Cardiac septum (tissue), 1 donor: ENCODE results near the gene BCL2. TPM values are rescaled to one million over a fixed set of nuclear protein-coding genes. Genes with fewer than 3 reads are reported as not detected.

Experiments used
- DNase-seq: peaks from one replicate; pipeline ENCODE4 v3.0.0-alpha.2; 2020; ENCODE audit warnings: low spot score
- intact Hi-C: fragments of 100-400 bp; cut with DNase I; formaldehyde crosslinking; loops from one replicate; pipeline ENCODE4 v1.14.0; 2022
- total RNA-seq: library from RNA; stranded (reverse); fragmentation: NEBNext Ultra II Directional; extraction: Animal tissue kit (Norgen Biotek cat#: 25700); gene quantifications from one replicate; pipeline ENCODE4 v1.2.1, GENCODE V29; 2021
- donor health status: DM: no; HTN: no; CAD: no.

Gene BCL2
- total RNA-seq, 1 donor from 2014 or later, result 25.9 TPM

DNA sequence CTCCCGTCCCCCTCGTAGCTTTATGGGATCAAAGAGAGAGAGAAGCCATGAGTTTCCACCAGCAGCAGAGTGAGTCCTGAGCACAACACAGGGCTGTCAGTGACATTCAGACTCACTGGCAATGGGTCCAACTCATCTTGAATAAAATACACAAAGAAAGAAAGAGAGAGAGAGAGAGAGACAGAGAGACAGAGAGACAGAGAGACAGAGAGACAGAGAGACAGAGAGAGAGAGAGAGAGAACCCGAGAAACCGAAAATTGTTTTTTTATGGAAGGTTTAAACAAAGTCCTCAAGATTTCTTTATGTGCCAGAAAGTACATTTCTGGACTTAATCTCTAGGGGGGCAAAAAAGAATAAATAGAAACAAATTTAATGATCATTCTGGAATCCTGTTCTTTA is 11.5 kb upstream of the BCL2 start:
- DNase-seq, result no peak
- intact Hi-C loops, result no loop called here

DNA sequence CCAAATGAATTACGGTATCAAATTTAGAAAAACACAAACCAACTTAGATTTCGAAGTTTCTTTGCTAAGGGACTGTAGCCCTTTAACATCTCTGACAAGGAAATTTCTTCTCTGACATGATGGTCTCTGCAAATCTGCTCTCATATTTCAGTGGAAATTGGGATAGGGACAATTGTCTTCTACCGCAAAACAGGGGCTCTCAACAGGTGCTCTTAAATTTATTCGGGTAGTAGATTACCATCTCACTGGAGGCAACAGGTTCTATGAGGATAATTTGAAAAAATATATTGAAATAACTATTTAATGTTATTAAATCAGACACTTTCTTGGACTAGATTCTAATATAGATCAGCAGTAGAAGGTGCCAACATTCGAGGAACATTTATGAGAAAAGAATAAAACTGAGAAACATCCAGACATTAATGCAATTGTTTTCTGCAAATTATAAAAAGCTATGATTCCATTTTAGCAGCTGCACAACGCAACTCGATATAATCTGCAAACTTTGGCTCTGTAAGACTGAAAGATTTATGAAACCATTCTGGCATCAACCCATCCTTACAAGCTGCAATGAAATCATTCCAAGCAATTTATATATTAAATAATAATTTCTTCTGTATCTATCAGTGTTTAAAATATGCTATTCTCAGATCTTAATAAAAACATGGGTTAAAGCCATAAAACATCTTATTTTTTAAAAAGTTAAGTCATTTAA is 10.0 kb upstream of the BCL2 start:
- DNase-seq, result no peak
- intact Hi-C loops, result no loop called here

GRCh38 chr18:63326011-63326410 is 6.4 kb upstream of the BCL2 start:
- no peak for DNase-seq
- intact Hi-C loops, result no loop called here

GRCh38 chr18:63325086-63325686 is 5.6 kb upstream of the BCL2 start:
- DNase-seq, result no peak
- intact Hi-C loops, result no loop called here

- intact Hi-C loops, result loop anchor here (1.0 to 5.0 kb wide), 2 partner anchors 141 to 307 kb away; no protein-coding TSS in a partner anchor
- DNase-seq, result no peak
Measured at GRCh38 chr18:63322908-63323634, 3.5 kb upstream of the BCL2 start.

DNA sequence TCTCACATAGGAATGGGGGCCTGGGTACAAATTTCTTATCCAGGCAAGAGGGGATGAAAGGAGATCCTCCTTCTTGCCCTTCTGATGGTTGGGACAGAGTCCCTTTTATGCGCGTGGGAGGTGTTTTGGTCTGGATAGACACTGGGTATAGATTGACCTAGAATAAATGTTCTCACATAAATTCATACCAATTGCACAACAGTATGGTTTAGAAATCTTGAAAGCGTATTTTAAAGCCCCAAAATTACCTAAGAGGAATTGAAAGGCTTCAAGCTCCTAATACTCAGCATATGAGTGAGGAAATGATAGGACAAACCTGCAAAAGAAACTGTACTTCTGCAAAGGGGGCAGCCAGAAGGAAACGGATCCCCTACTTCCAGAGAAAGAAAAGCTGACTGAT is 2.6 kb upstream of the BCL2 start:
- intact Hi-C loops, result loop anchor here (1.0 to 5.0 kb wide), 2 partner anchors 140 to 306 kb away; no protein-coding TSS in a partner anchor
- no peak for DNase-seq

GRCh38 chr18:63321291-63321690 is 1.7 kb upstream of the BCL2 start:
- DNase-seq, result no peak

GRCh38 chr18:63320975-63321265 is 1.4 kb upstream of the BCL2 start:
- intact Hi-C loops, result loop anchor here (2.0 to 5.0 kb wide), 2 partner anchors 139 to 188 kb away; no protein-coding TSS in a partner anchor
- DNase-seq, result no peak

More at GRCh38 chr18:63321291-63321690, 1.7 kb upstream of the BCL2 start:
- intact Hi-C loops, result loop anchor here (2.0 to 5.0 kb wide), 2 partner anchors 139 to 188 kb away; no protein-coding TSS in a partner anchor

DNA sequence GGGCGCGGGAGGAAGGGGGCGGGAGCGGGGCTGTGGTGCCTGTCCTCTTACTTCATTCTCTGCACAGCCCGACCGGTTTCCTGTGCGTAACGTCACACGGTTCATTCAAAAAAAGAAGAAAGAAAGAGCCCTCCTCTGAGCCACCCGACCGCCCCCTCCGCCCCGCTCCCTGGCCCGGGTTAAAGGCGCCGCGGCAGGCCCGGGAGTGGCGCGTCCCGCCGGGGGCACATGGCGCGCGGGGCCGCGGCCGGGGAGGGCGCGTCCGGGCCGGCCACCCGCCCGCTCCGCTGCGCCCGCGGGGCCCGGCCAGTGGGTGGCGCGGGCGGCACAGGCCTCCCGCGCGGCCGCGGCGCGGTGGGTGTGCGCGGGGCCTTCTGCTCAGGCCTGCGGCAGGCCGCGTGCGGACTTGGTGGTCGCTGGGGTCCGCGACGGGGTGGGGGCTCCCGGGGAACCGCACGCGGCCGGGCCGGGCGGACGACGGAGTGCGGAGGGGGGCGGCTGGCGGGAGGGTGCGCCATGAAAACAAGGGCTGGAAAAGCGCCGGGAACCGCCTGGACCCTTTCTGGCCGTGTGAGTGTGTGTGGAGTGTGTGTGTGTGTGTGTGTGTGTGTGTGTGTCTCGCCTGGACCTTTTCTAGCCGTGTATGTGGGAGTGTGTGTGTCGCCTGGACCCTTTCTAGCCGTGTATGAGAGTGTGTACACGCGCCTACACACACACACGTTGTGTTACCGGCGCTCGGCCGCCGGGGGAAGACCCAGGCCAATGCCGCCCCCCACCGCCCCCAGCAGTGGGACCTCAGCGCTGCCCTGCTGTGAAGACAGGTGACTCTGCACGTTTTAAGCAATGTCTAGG is 780 bp upstream of the BCL2 start:
- intact Hi-C loops, result loop anchor here (2.0 to 5.0 kb wide), 2 partner anchors 138 to 188 kb away; no protein-coding TSS in a partner anchor
- peak; percentile 92 for DNase-seq

GRCh38 chr18:63318889-63319382 is 633 bp downstream of the BCL2 start:
- no peak for DNase-seq

DNA sequence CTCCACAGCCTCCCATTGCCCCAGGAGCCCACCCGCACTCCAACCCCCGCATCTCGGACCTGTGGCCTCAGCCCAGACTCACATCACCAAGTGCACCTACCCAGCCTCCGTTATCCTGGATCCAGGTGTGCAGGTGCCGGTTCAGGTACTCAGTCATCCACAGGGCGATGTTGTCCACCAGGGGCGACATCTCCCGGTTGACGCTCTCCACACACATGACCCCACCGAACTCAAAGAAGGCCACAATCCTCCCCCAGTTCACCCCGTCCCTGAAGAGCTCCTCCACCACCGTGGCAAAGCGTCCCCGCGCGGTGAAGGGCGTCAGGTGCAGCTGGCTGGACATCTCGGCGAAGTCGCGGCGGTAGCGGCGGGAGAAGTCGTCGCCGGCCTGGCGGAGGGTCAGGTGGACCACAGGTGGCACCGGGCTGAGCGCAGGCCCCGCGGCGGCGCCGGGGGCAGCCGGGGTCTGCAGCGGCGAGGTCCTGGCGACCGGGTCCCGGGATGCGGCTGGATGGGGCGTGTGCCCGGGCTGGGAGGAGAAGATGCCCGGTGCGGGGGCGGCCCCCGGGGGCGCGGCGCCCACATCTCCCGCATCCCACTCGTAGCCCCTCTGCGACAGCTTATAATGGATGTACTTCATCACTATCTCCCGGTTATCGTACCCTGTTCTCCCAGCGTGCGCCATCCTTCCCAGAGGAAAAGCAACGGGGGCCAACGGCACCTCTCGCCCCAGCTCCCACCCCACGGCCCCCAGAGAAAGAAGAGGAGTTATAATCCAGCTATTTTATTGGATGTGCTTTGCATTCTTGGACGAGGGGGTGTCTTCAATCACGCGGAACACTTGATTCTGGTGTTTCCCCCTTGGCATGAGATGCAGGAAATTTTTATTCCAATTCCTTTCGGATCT is 1.3 kb downstream of the BCL2 start:
- DNase-seq, result peak; percentile 84
- intact Hi-C loops, result loop anchor here (2.0 kb wide), 1 partner anchor 55 kb away; no protein-coding TSS in a partner anchor

More at GRCh38 chr18:63318889-63319382, 633 bp downstream of the BCL2 start:
- intact Hi-C loops, result no loop called here

DNA sequence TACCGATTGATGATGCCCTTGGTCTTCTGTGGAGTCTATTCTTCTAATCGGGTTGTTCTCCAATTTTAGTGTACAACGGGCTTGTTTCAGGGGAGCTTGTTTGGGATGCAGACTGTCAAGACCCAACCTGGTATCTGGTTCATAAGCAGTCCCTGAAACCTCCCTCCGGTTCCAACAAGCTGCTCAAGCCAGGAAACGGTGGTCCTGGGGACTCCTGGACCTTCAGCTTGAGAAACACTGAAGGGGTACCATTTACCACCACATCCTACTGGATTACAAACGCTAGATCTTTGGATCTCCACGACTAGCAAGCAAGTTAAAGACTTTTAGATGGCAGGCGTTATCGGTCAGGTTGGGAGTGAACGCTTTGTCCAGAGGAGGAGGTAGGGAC is 2.0 kb downstream of the BCL2 start:
- DNase-seq, result no peak

DNA sequence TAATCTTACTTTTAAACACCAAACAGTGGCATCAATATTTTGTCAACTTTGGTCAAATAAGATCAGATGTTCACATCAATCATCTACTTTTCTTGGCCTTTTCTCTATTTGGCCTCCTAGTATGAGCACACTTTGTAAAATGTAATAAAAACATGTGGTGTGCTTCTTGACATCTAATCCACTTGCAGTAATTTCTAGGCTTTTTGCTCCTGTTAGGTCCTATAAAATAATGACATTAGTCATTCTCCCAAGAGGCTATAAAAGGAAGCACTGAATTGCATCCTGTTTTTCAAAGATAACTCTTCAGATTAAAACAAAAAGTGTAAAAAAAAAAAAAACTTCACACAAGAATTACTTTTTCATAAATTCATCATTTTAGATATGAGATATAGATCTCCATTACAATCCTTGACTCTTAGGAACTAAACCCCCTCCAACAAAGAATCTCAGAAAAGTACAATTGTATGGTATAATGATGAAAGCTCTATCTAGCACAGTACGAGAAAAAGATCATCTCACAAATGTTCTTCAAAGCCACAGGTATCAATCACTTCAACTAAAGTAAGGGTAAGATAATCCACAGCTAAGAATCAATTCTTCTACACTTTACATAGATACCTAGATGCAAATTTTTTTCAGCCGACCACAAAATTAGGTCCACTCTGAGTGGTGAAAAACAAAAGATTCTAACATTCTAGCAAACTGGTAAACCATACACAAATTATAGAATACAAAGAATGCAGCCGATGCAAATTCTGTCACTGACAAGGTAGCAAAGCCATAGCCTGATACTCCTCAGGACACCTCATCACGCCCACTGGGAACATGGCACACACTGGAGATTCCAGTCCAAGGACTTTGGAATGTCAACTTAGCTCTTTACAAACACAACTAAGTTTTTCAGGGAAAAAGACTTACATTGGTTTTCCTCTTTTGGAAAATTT is 2.7 kb downstream of the BCL2 start:
- intact Hi-C loops, result loop anchor here (2.0 kb wide), 1 partner anchor 54 kb away; no protein-coding TSS in a partner anchor
- DNase-seq, result no peak

More for the DNA sequence above, 2.0 kb downstream of the BCL2 start:
- intact Hi-C loops, result loop anchor here (2.0 kb wide), 1 partner anchor 55 kb away; no protein-coding TSS in a partner anchor

DNA sequence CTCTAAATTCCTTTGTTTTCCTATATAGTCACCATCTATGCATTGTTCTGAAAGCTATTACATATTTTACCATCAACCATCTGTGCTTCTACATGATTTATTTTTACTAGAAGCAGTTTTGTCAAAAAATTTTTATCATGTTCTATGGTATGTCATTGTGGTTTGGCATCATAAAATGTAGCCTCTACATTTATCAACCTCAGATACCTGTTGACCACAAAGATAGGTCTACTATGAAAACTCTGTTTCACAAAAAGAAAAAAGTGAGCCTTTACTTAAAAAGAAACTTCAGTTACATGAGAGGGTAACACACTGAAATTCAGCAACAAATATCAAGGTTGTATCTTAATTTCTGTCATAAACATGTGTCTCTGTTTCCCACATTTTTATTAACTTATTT is 3.7 kb downstream of the BCL2 start:
- DNase-seq, result no peak
- intact Hi-C loops, result loop anchor here (2.0 kb wide), 1 partner anchor 53 kb away; no protein-coding TSS in a partner anchor

- intact Hi-C loops, result no loop called here
- no peak for DNase-seq
Measured at GRCh38 chr18:63315131-63315662, 4.4 kb downstream of the BCL2 start.

GRCh38 chr18:63314062-63314790 is 5.3 kb downstream of the BCL2 start:
- intact Hi-C loops, result no loop called here
- no peak for DNase-seq
